ENCODE measurements around the gene ABCB6.
A peak's percentile ranks its signal among the peaks of the same experiment; 100 is the strongest.

Gene ABCB6

GRCh38 chr2:219250049-219250781, 31.5 kb upstream of the ABCB6 start:
- H3K4me1 ChIP-seq, result peaks cover 34% of the 10 kb centered on the region
- H3K4me3 ChIP-seq (ENCODE audit: low read depth, low read length), result peak overlapping the region; percentile 28
- H3K4me2 ChIP-seq (ENCODE audit: low read length), result peak overlapping the region; percentile 38
- H2AFZ ChIP-seq, result no peak overlapping the region
- TF ChIP-seq, protein P1, sequence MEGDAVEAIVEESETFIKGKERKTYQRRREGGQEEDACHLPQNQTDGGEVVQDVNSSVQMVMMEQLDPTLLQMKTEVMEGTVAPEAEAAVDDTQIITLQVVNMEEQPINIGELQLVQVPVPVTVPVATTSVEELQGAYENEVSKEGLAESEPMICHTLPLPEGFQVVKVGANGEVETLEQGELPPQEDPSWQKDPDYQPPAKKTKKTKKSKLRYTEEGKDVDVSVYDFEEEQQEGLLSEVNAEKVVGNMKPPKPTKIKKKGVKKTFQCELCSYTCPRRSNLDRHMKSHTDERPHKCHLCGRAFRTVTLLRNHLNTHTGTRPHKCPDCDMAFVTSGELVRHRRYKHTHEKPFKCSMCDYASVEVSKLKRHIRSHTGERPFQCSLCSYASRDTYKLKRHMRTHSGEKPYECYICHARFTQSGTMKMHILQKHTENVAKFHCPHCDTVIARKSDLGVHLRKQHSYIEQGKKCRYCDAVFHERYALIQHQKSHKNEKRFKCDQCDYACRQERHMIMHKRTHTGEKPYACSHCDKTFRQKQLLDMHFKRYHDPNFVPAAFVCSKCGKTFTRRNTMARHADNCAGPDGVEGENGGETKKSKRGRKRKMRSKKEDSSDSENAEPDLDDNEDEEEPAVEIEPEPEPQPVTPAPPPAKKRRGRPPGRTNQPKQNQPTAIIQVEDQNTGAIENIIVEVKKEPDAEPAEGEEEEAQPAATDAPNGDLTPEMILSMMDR (IDR thresholded peaks at IDR 0.05), result no peak
- H3K27ac ChIP-seq, result peak overlapping the region; percentile 74
- no peaks in the 10 kb centered on the region for H3K9me3 ChIP-seq (ENCODE audit: control insufficient read depth, low read length)
- H3K27me3 ChIP-seq (ENCODE audit: control insufficient read depth, insufficient read depth, low read length), result no peaks in the 10 kb centered on the region
- H3K9ac ChIP-seq, result no peak overlapping the region
- peaks cover 2% of the 10 kb centered on the region for H3K79me2 ChIP-seq
- H3K36me3 ChIP-seq (ENCODE audit: control insufficient read depth, insufficient read depth, low read length), result no peaks in the 10 kb centered on the region

GRCh38 chr2:219249203-219249980, 30.6 kb upstream of the ABCB6 start:
- Histone ChIP-seq H3K9ac (no peak overlapping the region), H3K4me1 (peaks cover 30% of the 10 kb centered on the region), H3K4me2 (ENCODE audit: low read length) (peak overlapping the region; percentile 51), H2AFZ (no peak overlapping the region), H3K9me3 (ENCODE audit: control insufficient read depth, low read length) (no peaks in the 10 kb centered on the region), H3K27ac (peak overlapping the region; percentile 74), H3K4me3 (ENCODE audit: low read depth, low read length) (peak overlapping the region; percentile 28), H3K36me3 (ENCODE audit: control insufficient read depth, insufficient read depth, low read length) (no peaks in the 10 kb centered on the region), H3K79me2 (peaks cover 2% of the 10 kb centered on the region), H3K27me3 (ENCODE audit: control insufficient read depth, insufficient read depth, low read length) (no peaks in the 10 kb centered on the region)
- TF ChIP-seq, protein P1 (IDR thresholded peaks at IDR 0.05), result no peak

GRCh38 chr2:219248845-219249202, 30.1 kb upstream of the ABCB6 start:
- Histone ChIP-seq H3K9ac (no peak overlapping the region), H3K4me3 (ENCODE audit: low read depth, low read length) (no peak overlapping the region)

DNA sequence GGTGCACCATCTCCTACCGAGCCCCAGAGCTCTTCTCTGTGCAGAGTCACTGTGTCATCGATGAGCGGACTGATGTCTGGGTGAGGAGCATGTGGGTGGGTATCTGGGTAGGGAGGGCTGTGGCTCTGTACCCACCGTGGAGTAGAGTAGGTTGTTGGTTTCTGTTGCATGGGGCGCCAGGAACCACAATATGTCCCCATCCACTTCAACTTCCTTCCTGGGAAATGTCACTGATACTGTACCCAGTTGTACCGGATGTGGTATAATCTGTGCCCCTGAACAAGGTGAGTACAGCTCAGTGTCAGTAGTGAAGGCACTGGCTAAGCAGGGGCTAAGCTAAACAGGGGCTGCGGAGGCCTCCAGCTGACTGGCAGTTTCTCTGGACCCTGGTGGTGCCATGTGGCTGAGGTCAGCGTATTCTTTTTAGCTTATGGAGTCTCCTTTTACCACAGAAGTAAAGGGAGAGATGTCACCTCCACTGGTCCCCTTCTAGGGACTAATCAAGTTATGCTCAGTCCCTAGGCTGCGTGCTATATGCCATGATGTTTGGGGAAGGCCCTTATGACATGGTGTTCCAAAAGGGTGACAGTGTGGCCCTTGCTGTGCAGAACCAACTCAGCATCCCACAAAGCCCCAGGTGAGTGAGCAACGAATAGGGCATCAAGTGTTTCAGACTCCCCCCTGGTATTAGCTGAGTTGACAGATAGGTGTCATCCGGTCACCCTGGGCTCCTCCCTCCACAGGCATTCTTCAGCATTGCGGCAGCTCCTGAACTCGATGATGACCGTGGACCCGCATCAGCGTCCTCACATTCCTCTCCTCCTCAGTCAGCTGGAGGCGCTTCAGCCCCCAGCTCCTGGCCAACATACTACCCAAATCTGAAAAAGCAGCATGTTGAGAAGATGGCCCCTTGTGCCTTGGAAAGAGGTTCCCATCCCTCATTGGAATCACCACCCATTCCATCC, 29.2 kb upstream of the ABCB6 start:
- Histone ChIP-seq H3K79me2 (no peaks in the 10 kb centered on the region), H3K4me1 (peaks cover 30% of the 10 kb centered on the region), H2AFZ (no peak overlapping the region), H3K27ac (no peak overlapping the region), H3K27me3 (ENCODE audit: control insufficient read depth, insufficient read depth, low read length) (no peaks in the 10 kb centered on the region), H3K4me3 (ENCODE audit: low read depth, low read length) (no peak overlapping the region), H3K9ac (no peak overlapping the region), H3K36me3 (ENCODE audit: control insufficient read depth, insufficient read depth, low read length) (no peaks in the 10 kb centered on the region), H3K4me2 (ENCODE audit: low read length) (no peak overlapping the region), H3K9me3 (ENCODE audit: control insufficient read depth, low read length) (no peaks in the 10 kb centered on the region)
- TF ChIP-seq, protein P1 (IDR thresholded peaks at IDR 0.05), result no peak

More at GRCh38 chr2:219248845-219249202, 30.1 kb upstream of the ABCB6 start:
- peaks cover 28% of the 10 kb centered on the region for H3K4me1 ChIP-seq
- no peaks in the 10 kb centered on the region for H3K9me3 ChIP-seq (ENCODE audit: control insufficient read depth, low read length)
- H2AFZ ChIP-seq, result no peak overlapping the region
- peak overlapping the region; percentile 74 for H3K27ac ChIP-seq
- no peaks in the 10 kb centered on the region for H3K27me3 ChIP-seq (ENCODE audit: control insufficient read depth, insufficient read depth, low read length)
- TF ChIP-seq, protein P1 (IDR thresholded peaks at IDR 0.05), result no peak
- no peak overlapping the region for H3K4me2 ChIP-seq (ENCODE audit: low read length)
- H3K36me3 ChIP-seq (ENCODE audit: control insufficient read depth, insufficient read depth, low read length), result no peaks in the 10 kb centered on the region
- peaks cover 2% of the 10 kb centered on the region for H3K79me2 ChIP-seq
